ENCODE results near the gene KDM3A. TPM values are rescaled to one million over a fixed set of nuclear protein-coding genes. Genes with fewer than 3 reads are reported as not detected.
A peak's percentile ranks its signal among the peaks of the same experiment; 100 is the strongest.
"Not testable (repeated sequence)": the region's sequence is repeated elsewhere in the genome, so short reads cannot be mapped to it uniquely, and the experiment has no call there.

The KDM3A gene
- total RNA-seq, 2 donors from 2014 or later, result 22.3 to 33.1 TPM

DNA sequence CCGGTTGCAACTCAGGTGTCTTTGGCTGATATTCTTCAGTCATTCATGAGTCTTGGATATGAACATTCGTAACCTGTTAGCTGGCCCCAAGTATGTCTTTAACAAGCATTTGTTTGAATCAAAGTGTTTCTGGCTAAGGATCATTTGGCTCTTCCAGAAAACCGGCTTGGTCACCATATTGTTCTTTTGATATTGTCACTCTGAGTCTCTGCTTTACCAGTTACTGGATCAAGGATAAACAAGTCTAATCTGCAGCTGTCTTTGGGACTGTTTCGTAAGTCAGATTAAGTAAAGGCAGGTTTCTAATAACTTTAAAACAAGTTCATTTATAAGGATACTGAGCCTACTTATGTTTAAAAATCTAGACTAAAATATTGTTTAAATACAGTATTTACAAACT, 49.1 kb downstream of the KDM3A start:
- Histone ChIP-seq H3K27me3 (no peaks in the 10 kb centered on the region), H3K4me3 (no peak overlapping the region), H3K4me1 (peaks cover 0 to 16% of the 10 kb centered on the region in 2 donors), H3K27ac (peak overlapping the region in 1 of 2 donors; percentile 58), H3K9me3 (no peaks in the 10 kb centered on the region), H3K36me3 (peaks cover 83% of the 10 kb centered on the region)
- no peak for DNase-seq (ENCODE audit: low spot score)
- TF ChIP-seq, protein P1, sequence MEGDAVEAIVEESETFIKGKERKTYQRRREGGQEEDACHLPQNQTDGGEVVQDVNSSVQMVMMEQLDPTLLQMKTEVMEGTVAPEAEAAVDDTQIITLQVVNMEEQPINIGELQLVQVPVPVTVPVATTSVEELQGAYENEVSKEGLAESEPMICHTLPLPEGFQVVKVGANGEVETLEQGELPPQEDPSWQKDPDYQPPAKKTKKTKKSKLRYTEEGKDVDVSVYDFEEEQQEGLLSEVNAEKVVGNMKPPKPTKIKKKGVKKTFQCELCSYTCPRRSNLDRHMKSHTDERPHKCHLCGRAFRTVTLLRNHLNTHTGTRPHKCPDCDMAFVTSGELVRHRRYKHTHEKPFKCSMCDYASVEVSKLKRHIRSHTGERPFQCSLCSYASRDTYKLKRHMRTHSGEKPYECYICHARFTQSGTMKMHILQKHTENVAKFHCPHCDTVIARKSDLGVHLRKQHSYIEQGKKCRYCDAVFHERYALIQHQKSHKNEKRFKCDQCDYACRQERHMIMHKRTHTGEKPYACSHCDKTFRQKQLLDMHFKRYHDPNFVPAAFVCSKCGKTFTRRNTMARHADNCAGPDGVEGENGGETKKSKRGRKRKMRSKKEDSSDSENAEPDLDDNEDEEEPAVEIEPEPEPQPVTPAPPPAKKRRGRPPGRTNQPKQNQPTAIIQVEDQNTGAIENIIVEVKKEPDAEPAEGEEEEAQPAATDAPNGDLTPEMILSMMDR (IDR thresholded peaks at IDR 0.05), result no peak

DNA sequence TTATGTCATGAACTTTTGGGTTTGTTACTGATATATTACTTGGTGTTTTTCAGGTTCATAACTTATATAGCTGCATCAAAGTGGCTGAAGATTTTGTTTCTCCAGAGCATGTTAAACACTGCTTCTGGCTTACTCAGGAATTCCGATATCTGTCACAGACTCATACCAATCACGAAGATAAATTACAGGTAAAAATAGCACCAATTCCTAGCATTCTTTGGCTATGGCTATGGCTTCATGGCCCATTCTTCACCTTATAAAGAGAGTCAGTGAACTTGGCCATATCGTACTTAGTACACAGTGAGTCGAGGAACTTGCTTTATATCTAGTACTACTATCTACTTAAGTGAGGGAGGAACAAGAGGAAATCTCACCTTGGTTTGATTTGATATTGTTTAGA, 49.9 kb downstream of the KDM3A start:
- no peak overlapping the region for H3K4me3 ChIP-seq
- peaks cover 80% of the 10 kb centered on the region for H3K36me3 ChIP-seq
- TF ChIP-seq, protein P1 (IDR thresholded peaks at IDR 0.05), result no peak
- peaks cover 0 to 16% of the 10 kb centered on the region in 2 donors for H3K4me1 ChIP-seq
- DNase-seq (ENCODE audit: low spot score), result no peak
- H3K27ac ChIP-seq, result peak overlapping the region; percentile 3 to 58
- H3K9me3 ChIP-seq, result no peaks in the 10 kb centered on the region
- no peaks in the 10 kb centered on the region for H3K27me3 ChIP-seq

DNA sequence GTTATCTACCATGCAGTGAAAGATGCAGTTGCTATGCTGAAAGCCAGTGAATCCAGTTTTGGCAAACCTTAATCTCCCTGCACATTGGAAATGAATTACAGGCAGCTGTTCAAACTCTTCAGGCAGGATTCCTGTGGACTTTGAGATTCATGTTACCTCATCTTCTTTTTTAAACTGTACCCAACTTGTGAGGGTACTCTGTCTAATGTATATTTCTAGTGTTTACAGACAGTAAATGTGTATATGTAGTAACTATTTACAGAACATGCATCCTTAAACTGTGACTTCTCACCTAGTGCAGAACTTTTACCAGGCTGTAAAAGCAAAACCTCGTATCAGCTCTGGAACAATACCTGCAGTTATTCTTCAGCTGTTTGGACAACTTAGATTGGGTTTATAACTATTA, 50.9 kb downstream of the KDM3A start:
- Histone ChIP-seq H3K4me1 (peaks cover 0 to 16% of the 10 kb centered on the region in 2 donors), H3K27me3 (no peaks in the 10 kb centered on the region), H3K9me3 (no peaks in the 10 kb centered on the region), H3K27ac (peak overlapping the region in 1 of 2 donors; percentile 58), H3K36me3 (peaks cover 79% of the 10 kb centered on the region), H3K4me3 (no peak overlapping the region)
- TF ChIP-seq, protein P1 (IDR thresholded peaks at IDR 0.05), result no peak
- no peak for DNase-seq (ENCODE audit: low spot score)

DNA sequence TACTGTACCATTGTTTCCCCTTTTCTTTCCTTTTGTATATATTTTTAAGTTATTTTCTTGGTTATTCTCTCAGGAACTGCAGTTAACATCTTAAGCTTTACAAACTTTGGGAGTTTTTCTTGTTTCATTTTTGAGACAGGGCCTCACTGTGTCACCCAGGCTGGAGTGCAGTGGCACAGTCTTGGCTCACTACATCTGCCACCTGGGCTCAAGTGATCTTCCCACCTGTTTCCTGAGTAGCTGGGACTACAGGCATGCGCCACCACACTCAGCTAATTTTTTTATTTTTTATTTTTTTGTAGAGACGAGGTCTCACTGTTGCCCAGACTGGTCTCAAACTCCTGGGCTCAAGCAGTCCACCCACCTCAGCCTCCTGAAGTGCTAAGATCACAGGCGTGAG, 55.2 kb downstream of the KDM3A start:
- not testable (repeated sequence) for H3K27me3 ChIP-seq; H3K27ac ChIP-seq; DNase-seq (ENCODE audit: low spot score); H3K9me3 ChIP-seq; H3K4me3 ChIP-seq
- Histone ChIP-seq H3K4me1 (peaks cover 0 to 11% of the 10 kb centered on the region in 2 donors), H3K36me3 (peaks cover 74% of the 10 kb centered on the region)

DNA sequence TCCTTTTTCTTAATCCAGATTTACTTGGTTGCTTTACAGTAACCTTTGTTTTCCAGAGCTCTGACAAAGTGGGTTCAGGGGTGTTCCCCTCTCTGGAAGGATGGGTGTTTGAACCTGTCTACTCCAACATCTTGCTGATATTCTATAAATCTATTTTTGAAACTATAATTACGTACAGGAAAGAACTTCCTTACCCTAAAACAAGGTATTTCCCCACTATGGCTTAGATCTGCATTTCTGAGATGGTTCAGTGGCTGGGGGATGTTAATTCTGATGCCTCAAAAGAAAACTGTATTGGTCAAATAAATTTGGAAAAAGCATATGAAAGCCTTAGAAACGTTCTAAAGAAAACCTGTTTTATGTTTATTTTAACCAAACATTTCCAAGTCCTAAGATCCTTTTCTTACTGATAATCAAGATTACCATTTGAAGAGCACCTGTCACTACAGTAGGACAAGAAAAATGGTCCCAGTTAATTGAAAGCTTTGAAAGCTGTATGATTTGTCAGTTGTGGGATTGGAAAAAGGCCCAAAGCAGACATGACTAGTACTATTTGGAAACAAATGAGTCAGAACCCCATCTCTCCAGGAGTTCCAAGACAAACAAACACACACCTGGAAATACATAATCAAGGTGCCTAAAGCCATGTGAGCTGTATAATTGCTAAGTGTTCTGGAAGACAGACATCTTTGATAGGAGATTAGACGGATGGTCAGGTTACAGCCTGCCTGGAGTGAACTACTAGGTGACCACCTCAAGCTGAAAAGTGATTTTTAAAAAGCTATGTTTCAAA, 57.5 kb downstream of the KDM3A start:
- Histone ChIP-seq H3K27ac (no peak overlapping the region), H3K36me3 (peaks cover 53% of the 10 kb centered on the region), H3K9me3 (no peaks in the 10 kb centered on the region), H3K4me1 (no peaks in the 10 kb centered on the region), H3K27me3 (no peaks in the 10 kb centered on the region), H3K4me3 (no peak overlapping the region)
- no peak for DNase-seq (ENCODE audit: low spot score)
- TF ChIP-seq, protein P1 (IDR thresholded peaks at IDR 0.05), result no peak

DNA sequence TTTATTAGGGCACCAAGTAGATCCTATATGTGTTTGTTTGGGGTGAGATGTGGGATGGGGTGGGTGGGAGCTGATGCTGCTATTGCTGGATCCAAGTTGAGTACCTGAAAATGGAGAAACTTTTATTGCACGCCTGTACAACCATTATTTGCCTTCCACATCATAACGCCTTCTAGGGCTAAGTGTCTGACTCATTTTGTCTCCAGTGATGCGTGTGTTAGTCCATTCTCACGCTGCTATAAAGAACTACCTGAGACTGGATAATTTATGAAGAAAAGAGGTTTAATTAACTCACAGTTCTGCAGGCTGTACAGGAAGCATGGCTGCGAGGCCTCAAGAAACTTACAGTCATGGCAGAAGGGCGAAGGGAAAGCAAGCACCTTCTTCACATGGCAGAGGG, 58.2 kb downstream of the KDM3A start:
- Histone ChIP-seq H3K4me1 (no peaks in the 10 kb centered on the region), H3K27me3 (no peaks in the 10 kb centered on the region), H3K9me3 (no peaks in the 10 kb centered on the region), H3K27ac (no peak overlapping the region), H3K4me3 (no peak overlapping the region), H3K36me3 (peaks cover 50% of the 10 kb centered on the region)
- DNase-seq (ENCODE audit: low spot score), result no peak
- TF ChIP-seq, protein P1 (IDR thresholded peaks at IDR 0.05), result no peak

Data from right atrium auricular region (tissue), 2 donors.